GM23338 (cell line): ENCODE results near the gene FIGN. TPM values are rescaled to one million over a fixed set of nuclear protein-coding genes. Genes with fewer than 3 reads are reported as not detected.

ENCODE experiments used
- ATAC-seq: fragments of 200-7000 bp; cut with Tn5 transposase; 3 replicates; pipeline ENCODE4 v1.9.1; 2020
- DNase-seq: peaks from one replicate; pipeline ENCODE4 v3.0.0-alpha.2; 2015; ENCODE audit warnings: low spot score
- H2AFZ ChIP-seq: fragments of 200-600 bp; sonication (generic); 2 replicates; pipeline ENCODE4 v1.8.0; 2016; ENCODE audit warnings: antibody characterized with exemption, mild to moderate bottlenecking, moderate library complexity
- H3F3A ChIP-seq: fragments of 200-600 bp; sonication (generic); replicated peaks from 2 replicates; pipeline ENCODE4 v1.8.0; 2017; ENCODE audit warnings: antibody characterized with exemption, mixed run types, low read depth
- H3K27ac ChIP-seq: fragments of 200-600 bp; sonication (generic); 2 replicates; pipeline ENCODE4 v1.6.1; 2016; ENCODE audit warnings: low read depth
- H3K27me3 ChIP-seq: fragments of 200-600 bp; sonication (generic); 2 replicates; pipeline ENCODE4 v1.8.0; 2016; ENCODE audit warnings: mild to moderate bottlenecking, mixed run types, moderate library complexity; ENCODE audit not compliant: insufficient read depth
- H3K36me3 ChIP-seq: fragments of 200-600 bp; sonication (generic); 2 replicates; pipeline ENCODE4 v1.8.0; 2016; ENCODE audit warnings: mild to moderate bottlenecking; ENCODE audit not compliant: insufficient read depth
- H3K4me1 ChIP-seq: fragments of 200-600 bp; sonication (generic); 2 replicates; pipeline ENCODE4 v1.8.0; 2016; ENCODE audit warnings: mild to moderate bottlenecking, moderate library complexity; ENCODE audit not compliant: insufficient read depth
- H3K4me2 ChIP-seq: fragments of 200-600 bp; sonication (generic); 2 replicates; pipeline ENCODE4 v1.7.1; 2017; ENCODE audit warnings: mixed run types
- H3K4me3 ChIP-seq: fragments of 200-600 bp; sonication (generic); 2 replicates; pipeline ENCODE4 v1.6.1; 2016; ENCODE audit warnings: mixed run types
- H3K79me2 ChIP-seq: fragments of 200-600 bp; sonication (generic); replicated peaks from 2 replicates; pipeline ENCODE4 v1.8.0; 2017; ENCODE audit warnings: mild to moderate bottlenecking; ENCODE audit not compliant: insufficient read depth
- H3K9me2 ChIP-seq: fragments of 200-600 bp; sonication (generic); 2 replicates; pipeline ENCODE4 v1.8.0; 2017; ENCODE audit not compliant: insufficient read depth
- H4K20me1 ChIP-seq: fragments of 200-600 bp; sonication (generic); replicated peaks from 2 replicates; pipeline ENCODE4 v1.8.0; 2017; ENCODE audit warnings: mild to moderate bottlenecking; ENCODE audit not compliant: insufficient read depth
- H3K27ac Mint-ChIP-seq: 2 replicates; pipeline ENCODE4 v1.8.0; 2020; ENCODE audit warnings: inconsistent platforms, mild to moderate bottlenecking, moderate library complexity, mixed read lengths
- H3K27me3 Mint-ChIP-seq: 3 replicates; pipeline ENCODE4 v1.8.0; 2022; ENCODE audit warnings: low read depth, mild to moderate bottlenecking, moderate library complexity, mixed read lengths, inconsistent platforms; ENCODE audit not compliant: insufficient read depth, poor library complexity
- H3K36me3 Mint-ChIP-seq: 3 replicates; pipeline ENCODE4 v1.8.0; 2021; ENCODE audit warnings: low read depth, mild to moderate bottlenecking, inconsistent platforms, moderate library complexity, mixed read lengths
- H3K4me1 Mint-ChIP-seq: 3 replicates; pipeline ENCODE4 v1.8.0; 2020; ENCODE audit warnings: mild to moderate bottlenecking, inconsistent platforms, mixed read lengths
- H3K4me3 Mint-ChIP-seq: 3 replicates; pipeline ENCODE4 v1.8.0; 2021; ENCODE audit warnings: moderate library complexity, mild to moderate bottlenecking, inconsistent platforms, mixed read lengths
- H3K9me3 Mint-ChIP-seq: 3 replicates; pipeline ENCODE4 v1.8.0; 2020; ENCODE audit warnings: moderate library complexity, mild to moderate bottlenecking, inconsistent platforms, mixed read lengths
- CREB1 ChIP-seq: fragments of 250-450 bp; sonication (Bioruptor Pico); IDR thresholded peaks from 2 replicates; pipeline ENCODE4 v1.5.0; 2020; ENCODE audit warnings: low read depth, mild to moderate bottlenecking, moderate library complexity
- EZH2 ChIP-seq: fragments of 200-600 bp; sonication (generic); IDR thresholded peaks from one replicate; pipeline ENCODE4 v1.8.0; 2017; ENCODE audit warnings: antibody characterized with exemption, mild to moderate bottlenecking, low read depth; ENCODE audit not compliant: unreplicated experiment
- EZH2phosphoT487 ChIP-seq: fragments of 200-600 bp; sonication (generic); IDR thresholded peaks from one replicate; pipeline ENCODE4 v1.8.1; 2018; ENCODE audit warnings: antibody characterized with exemption; ENCODE audit not compliant: unreplicated experiment
- NANOG ChIP-seq: IDR thresholded peaks from 2 replicates; pipeline ENCODE4 v1.6.1; 2016; ENCODE audit warnings: antibody characterized with exemption, borderline replicate concordance
- POLR2AphosphoS5 ChIP-seq: IDR thresholded peaks from 2 replicates; pipeline ENCODE4 v1.6.1; 2016; ENCODE audit warnings: antibody characterized with exemption, low read depth
- STAT1 ChIP-seq: IDR thresholded peaks from one replicate; pipeline ENCODE4 v1.6.1; 2016; ENCODE audit warnings: antibody characterized with exemption; ENCODE audit not compliant: unreplicated experiment
- ZNF114 ChIP-seq: fragments of 250-450 bp; sonication (Bioruptor Pico); IDR thresholded peaks from 2 replicates; pipeline ENCODE4 v1.5.0; 2020; ENCODE audit warnings: mild to moderate bottlenecking, moderate library complexity
- ZNF331 ChIP-seq: fragments of 250-450 bp; sonication (Bioruptor Pico); IDR thresholded peaks from 2 replicates; pipeline ENCODE4 v1.5.0; 2020; ENCODE audit warnings: low read depth, mild to moderate bottlenecking, moderate library complexity
- polyA plus RNA-seq: library from polyadenylated mRNA; unstranded; fragments of >200 nt; fragmentation: Nextera tagmentation; extraction: Ambion mirVana; gene quantifications from 2 replicates; pipeline ENCODE4 v1.2.1, GENCODE V29; 2016
- total RNA-seq: library from RNA; depleted of rRNA; stranded (reverse); fragments of >200 nt; shearing (Covaris generic); gene quantifications from 2 replicates; pipeline ENCODE4 v1.2.3, GENCODE V29; 2014
- TF ChIP-seq, protein P1 (sequence below): IDR thresholded peaks from one replicate; pipeline ENCODE4 v1.6.1; 2018; ENCODE audit warnings: antibody characterized with exemption; ENCODE audit not compliant: unreplicated experiment
- TF ChIP-seq, protein P2 (sequence below): IDR thresholded peaks from 2 replicates; pipeline ENCODE4 v1.6.1; 2016; ENCODE audit warnings: antibody characterized with exemption
- TF ChIP-seq, protein P3 (sequence below): fragments of 250-450 bp; sonication (Bioruptor Pico); IDR thresholded peaks from 2 replicates; pipeline ENCODE4 v1.5.0; 2020; ENCODE audit warnings: mild to moderate bottlenecking, moderate library complexity
- TF ChIP-seq, protein P4 (sequence below), 2 experiments: fragments of 200-600 bp in 1 of 2; sonication (generic) in 1 of 2; conservative IDR thresholded peaks; 2 replicates each; pipeline versions ENCODE4 v1.5.1 to v1.6.1; 2016 to 2017; ENCODE audit warnings: antibody characterized with exemption in 2 of 2, low read depth in 2 of 2, mild to moderate bottlenecking in 2 of 2, moderate library complexity in 1 of 2

Gene FIGN
- total and polyA plus RNA-seq, 2 experiments from 2014 or later = 17.2 to 23.6 TPM

DNA sequence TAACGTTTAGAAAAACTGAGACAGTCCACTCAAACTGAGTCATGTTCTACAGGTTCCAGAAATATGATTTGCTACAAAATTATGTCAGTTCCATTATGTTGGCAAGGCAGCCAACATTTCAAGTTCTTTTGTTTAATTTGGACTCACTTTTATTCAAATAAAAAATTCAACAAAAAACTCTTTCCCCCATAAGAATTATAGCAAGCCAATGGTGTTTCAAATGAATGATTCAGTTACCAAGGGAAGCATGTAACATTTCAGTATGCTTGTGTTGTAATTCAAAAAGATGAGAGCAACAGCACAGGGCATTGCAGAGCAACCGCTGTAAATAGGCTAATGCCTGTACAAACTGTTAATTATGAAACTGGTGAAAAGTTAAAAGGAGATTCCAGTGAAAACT is 140.8 kb downstream of the FIGN start (continued):
- TF ChIP-seq, protein P1, sequence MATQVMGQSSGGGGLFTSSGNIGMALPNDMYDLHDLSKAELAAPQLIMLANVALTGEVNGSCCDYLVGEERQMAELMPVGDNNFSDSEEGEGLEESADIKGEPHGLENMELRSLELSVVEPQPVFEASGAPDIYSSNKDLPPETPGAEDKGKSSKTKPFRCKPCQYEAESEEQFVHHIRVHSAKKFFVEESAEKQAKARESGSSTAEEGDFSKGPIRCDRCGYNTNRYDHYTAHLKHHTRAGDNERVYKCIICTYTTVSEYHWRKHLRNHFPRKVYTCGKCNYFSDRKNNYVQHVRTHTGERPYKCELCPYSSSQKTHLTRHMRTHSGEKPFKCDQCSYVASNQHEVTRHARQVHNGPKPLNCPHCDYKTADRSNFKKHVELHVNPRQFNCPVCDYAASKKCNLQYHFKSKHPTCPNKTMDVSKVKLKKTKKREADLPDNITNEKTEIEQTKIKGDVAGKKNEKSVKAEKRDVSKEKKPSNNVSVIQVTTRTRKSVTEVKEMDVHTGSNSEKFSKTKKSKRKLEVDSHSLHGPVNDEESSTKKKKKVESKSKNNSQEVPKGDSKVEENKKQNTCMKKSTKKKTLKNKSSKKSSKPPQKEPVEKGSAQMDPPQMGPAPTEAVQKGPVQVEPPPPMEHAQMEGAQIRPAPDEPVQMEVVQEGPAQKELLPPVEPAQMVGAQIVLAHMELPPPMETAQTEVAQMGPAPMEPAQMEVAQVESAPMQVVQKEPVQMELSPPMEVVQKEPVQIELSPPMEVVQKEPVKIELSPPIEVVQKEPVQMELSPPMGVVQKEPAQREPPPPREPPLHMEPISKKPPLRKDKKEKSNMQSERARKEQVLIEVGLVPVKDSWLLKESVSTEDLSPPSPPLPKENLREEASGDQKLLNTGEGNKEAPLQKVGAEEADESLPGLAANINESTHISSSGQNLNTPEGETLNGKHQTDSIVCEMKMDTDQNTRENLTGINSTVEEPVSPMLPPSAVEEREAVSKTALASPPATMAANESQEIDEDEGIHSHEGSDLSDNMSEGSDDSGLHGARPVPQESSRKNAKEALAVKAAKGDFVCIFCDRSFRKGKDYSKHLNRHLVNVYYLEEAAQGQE = no peak
- TF ChIP-seq EZH2 (no peak), ZNF331 (CRISPR knock-in tag) (no peak)

DNA sequence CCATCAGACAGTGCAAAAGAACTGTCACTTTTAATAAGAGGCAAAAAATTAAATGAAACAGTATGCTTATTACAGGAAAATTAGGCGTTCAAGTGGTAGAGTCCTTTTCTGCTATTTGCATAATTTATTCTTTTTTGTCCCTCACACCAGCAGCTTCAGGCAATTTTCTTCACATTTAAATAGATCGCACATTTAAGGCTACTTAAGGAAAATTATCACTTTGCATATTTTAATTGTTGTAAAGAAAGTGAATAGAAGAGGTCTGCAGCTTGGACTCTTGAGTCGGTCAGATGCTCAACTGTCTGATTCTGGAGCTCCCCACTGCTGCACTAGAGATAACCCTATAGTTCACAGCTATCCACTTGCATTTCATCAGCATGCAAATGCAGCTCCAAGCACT is 141.3 kb downstream of the FIGN start:
- no peak overlapping the region for H3K4me3 ChIP-seq
- no peaks in the 10 kb centered on the region for H3K36me3 ChIP-seq
- H3F3A ChIP-seq = no peaks in the 10 kb centered on the region
- H3K27me3 ChIP-seq = no peaks in the 10 kb centered on the region
- peaks cover 45% of the 10 kb centered on the region for H3K4me1 ChIP-seq
- ATAC-seq = no peak
- H3K4me3 Mint-ChIP-seq = no peak overlapping the region
- H3K9me3 Mint-ChIP-seq = no peaks in the 10 kb centered on the region
- DNase-seq = no peak
- H3K27ac ChIP-seq = no peak overlapping the region
- no peaks in the 10 kb centered on the region for H3K36me3 Mint-ChIP-seq
- H3K79me2 ChIP-seq = no peaks in the 10 kb centered on the region
- 0 out of 2 replicates have a peak overlapping the region, but pooled peaks have one; percentile 10 for H3K27ac Mint-ChIP-seq
- H3K4me1 Mint-ChIP-seq = peaks cover 50% of the 10 kb centered on the region
- no peak overlapping the region for H2AFZ ChIP-seq
- H3K27me3 Mint-ChIP-seq = no peaks in the 10 kb centered on the region
- no peaks in the 10 kb centered on the region for H3K9me2 ChIP-seq
- H3K4me2 ChIP-seq = peak overlapping the region; percentile 19; the same call in 1 of the 2 replicates
- H4K20me1 ChIP-seq = no peaks in the 10 kb centered on the region
- no peak for TF ChIP-seq NANOG
- no peak for TF ChIP-seq EZH2
- TF ChIP-seq ZNF331 (CRISPR knock-in tag) = no peak
- TF ChIP-seq POLR2AphosphoS5 = no peak
- no peak for TF ChIP-seq ZNF114
- no peak for TF ChIP-seq CREB1 (CRISPR knock-in tag)
- TF ChIP-seq, protein P2, sequence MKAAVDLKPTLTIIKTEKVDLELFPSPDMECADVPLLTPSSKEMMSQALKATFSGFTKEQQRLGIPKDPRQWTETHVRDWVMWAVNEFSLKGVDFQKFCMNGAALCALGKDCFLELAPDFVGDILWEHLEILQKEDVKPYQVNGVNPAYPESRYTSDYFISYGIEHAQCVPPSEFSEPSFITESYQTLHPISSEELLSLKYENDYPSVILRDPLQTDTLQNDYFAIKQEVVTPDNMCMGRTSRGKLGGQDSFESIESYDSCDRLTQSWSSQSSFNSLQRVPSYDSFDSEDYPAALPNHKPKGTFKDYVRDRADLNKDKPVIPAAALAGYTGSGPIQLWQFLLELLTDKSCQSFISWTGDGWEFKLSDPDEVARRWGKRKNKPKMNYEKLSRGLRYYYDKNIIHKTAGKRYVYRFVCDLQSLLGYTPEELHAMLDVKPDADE = no peak
- TF ChIP-seq, protein P3, sequence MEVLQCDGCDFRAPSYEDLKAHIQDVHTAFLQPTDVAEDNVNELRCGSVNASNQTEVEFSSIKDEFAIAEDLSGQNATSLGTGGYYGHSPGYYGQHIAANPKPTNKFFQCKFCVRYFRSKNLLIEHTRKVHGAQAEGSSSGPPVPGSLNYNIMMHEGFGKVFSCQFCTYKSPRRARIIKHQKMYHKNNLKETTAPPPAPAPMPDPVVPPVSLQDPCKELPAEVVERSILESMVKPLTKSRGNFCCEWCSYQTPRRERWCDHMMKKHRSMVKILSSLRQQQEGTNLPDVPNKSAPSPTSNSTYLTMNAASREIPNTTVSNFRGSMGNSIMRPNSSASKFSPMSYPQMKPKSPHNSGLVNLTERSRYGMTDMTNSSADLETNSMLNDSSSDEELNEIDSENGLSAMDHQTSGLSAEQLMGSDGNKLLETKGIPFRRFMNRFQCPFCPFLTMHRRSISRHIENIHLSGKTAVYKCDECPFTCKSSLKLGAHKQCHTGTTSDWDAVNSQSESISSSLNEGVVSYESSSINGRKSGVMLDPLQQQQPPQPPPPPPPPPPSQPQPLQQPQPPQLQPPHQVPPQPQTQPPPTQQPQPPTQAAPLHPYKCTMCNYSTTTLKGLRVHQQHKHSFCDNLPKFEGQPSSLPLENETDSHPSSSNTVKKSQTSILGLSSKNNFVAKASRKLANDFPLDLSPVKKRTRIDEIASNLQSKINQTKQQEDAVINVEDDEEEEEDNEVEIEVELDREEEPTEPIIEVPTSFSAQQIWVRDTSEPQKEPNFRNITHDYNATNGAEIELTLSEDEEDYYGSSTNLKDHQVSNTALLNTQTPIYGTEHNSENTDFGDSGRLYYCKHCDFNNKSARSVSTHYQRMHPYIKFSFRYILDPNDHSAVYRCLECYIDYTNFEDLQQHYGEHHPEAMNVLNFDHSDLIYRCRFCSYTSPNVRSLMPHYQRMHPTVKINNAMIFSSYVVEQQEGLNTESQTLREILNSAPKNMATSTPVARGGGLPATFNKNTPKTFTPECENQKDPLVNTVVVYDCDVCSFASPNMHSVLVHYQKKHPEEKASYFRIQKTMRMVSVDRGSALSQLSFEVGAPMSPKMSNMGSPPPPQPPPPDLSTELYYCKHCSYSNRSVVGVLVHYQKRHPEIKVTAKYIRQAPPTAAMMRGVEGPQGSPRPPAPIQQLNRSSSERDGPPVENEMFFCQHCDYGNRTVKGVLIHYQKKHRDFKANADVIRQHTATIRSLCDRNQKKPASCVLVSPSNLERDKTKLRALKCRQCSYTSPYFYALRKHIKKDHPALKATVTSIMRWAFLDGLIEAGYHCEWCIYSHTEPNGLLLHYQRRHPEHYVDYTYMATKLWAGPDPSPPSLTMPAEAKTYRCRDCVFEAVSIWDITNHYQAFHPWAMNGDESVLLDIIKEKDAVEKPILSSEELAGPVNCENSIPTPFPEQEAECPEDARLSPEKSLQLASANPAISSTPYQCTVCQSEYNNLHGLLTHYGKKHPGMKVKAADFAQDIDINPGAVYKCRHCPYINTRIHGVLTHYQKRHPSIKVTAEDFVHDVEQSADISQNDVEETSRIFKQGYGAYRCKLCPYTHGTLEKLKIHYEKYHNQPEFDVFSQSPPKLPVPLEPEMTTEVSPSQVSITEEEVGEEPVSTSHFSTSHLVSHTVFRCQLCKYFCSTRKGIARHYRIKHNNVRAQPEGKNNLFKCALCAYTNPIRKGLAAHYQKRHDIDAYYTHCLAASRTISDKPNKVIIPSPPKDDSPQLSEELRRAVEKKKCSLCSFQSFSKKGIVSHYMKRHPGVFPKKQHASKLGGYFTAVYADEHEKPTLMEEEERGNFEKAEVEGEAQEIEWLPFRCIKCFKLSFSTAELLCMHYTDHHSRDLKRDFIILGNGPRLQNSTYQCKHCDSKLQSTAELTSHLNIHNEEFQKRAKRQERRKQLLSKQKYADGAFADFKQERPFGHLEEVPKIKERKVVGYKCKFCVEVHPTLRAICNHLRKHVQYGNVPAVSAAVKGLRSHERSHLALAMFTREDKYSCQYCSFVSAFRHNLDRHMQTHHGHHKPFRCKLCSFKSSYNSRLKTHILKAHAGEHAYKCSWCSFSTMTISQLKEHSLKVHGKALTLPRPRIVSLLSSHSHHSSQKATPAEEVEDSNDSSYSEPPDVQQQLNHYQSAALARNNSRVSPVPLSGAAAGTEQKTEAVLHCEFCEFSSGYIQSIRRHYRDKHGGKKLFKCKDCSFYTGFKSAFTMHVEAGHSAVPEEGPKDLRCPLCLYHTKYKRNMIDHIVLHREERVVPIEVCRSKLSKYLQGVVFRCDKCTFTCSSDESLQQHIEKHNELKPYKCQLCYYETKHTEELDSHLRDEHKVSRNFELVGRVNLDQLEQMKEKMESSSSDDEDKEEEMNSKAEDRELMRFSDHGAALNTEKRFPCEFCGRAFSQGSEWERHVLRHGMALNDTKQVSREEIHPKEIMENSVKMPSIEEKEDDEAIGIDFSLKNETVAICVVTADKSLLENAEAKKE (CRISPR knock-in tag) = no peak
- TF ChIP-seq EZH2phosphoT487 = no peak
- TF ChIP-seq, protein P4, sequence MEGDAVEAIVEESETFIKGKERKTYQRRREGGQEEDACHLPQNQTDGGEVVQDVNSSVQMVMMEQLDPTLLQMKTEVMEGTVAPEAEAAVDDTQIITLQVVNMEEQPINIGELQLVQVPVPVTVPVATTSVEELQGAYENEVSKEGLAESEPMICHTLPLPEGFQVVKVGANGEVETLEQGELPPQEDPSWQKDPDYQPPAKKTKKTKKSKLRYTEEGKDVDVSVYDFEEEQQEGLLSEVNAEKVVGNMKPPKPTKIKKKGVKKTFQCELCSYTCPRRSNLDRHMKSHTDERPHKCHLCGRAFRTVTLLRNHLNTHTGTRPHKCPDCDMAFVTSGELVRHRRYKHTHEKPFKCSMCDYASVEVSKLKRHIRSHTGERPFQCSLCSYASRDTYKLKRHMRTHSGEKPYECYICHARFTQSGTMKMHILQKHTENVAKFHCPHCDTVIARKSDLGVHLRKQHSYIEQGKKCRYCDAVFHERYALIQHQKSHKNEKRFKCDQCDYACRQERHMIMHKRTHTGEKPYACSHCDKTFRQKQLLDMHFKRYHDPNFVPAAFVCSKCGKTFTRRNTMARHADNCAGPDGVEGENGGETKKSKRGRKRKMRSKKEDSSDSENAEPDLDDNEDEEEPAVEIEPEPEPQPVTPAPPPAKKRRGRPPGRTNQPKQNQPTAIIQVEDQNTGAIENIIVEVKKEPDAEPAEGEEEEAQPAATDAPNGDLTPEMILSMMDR (conservative IDR thresholded peaks at IDR 0.05; ENCODE audit: low read depth in 2 of 2) = no peak
- TF ChIP-seq STAT1 = no peak
